HCT116 (cell line): ENCODE measurements around the gene HRK.

Experiments used
- CEBPB ChIP-seq: IDR thresholded peaks from 2 replicates; pipeline ENCODE4 v1.6.1; 2012; ENCODE audit warnings: low read depth
- ELF1 ChIP-seq: IDR thresholded peaks from 2 replicates; pipeline ENCODE4 v1.6.1; 2012; ENCODE audit warnings: low read depth, borderline replicate concordance
- FOSL1 ChIP-seq: IDR thresholded peaks from 2 replicates; pipeline ENCODE4 v1.6.1; 2012; ENCODE audit warnings: low read depth
- POLR2A ChIP-seq: IDR thresholded peaks from 2 replicates; pipeline ENCODE4 v1.7.0; 2011; ENCODE audit warnings: borderline replicate concordance; ENCODE audit not compliant: insufficient read depth, insufficient read length; ENCODE audit errors: extremely low read depth
- RAD21 ChIP-seq: IDR thresholded peaks from 2 replicates; pipeline ENCODE4 v1.6.1; 2012; ENCODE audit warnings: low read depth, mild to moderate bottlenecking
- REST ChIP-seq: IDR thresholded peaks from 2 replicates; pipeline ENCODE4 v1.6.1; 2012; ENCODE audit warnings: low read depth
- SIN3A ChIP-seq: IDR thresholded peaks from 2 replicates; pipeline ENCODE4 v1.6.1; 2012; ENCODE audit warnings: low read depth
- YY1 ChIP-seq: IDR thresholded peaks from 2 replicates; pipeline ENCODE4 v1.6.1; 2011; ENCODE audit warnings: low read length, low read depth, moderate library complexity, mild to moderate bottlenecking; ENCODE audit not compliant: insufficient replicate concordance; ENCODE audit errors: extremely low read depth
- TF ChIP-seq, protein P1 (sequence below), 3 experiments: fragments of 200-600 bp in 1 of 3; sonication (generic) in 1 of 3; IDR thresholded peaks in 2 of 3; conservative IDR thresholded peaks in 1 of 3; 2 replicates each; pipeline ENCODE4 v1.5.1; 2012 to 2017; ENCODE audit warnings: low read depth in 2 of 3, low read length in 2 of 3, antibody characterized with exemption in 1 of 3, borderline replicate concordance in 1 of 3, control low read depth in 1 of 3, mild to moderate bottlenecking in 1 of 3, mixed read lengths in 1 of 3, mixed run types in 1 of 3, moderate library complexity in 1 of 3; ENCODE audit not compliant: insufficient read depth in 1 of 3

GRCh38 chr12:116927244-116927940, 46.2 kb upstream of the HRK start:
- TF ChIP-seq, protein P1, sequence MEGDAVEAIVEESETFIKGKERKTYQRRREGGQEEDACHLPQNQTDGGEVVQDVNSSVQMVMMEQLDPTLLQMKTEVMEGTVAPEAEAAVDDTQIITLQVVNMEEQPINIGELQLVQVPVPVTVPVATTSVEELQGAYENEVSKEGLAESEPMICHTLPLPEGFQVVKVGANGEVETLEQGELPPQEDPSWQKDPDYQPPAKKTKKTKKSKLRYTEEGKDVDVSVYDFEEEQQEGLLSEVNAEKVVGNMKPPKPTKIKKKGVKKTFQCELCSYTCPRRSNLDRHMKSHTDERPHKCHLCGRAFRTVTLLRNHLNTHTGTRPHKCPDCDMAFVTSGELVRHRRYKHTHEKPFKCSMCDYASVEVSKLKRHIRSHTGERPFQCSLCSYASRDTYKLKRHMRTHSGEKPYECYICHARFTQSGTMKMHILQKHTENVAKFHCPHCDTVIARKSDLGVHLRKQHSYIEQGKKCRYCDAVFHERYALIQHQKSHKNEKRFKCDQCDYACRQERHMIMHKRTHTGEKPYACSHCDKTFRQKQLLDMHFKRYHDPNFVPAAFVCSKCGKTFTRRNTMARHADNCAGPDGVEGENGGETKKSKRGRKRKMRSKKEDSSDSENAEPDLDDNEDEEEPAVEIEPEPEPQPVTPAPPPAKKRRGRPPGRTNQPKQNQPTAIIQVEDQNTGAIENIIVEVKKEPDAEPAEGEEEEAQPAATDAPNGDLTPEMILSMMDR (IDR thresholded peaks at IDR 0.05 in 2 of 3, conservative IDR thresholded peaks at IDR 0.05 in 1 of 3; ENCODE audit: borderline replicate concordance in 1 of 3, insufficient read depth in 1 of 3, low read depth in 2 of 3, low read length in 2 of 3) = no peak
- TF ChIP-seq CEBPB (no peak), RAD21 (no peak), POLR2A (no peak), REST (no peak), YY1 (no peak), FOSL1 (no peak), ELF1 (no peak), SIN3A (no peak)
